ENCODE results near the gene TUBGCP6. TPM values are rescaled to one million over a fixed set of nuclear protein-coding genes. Genes with fewer than 3 reads are reported as not detected.

The TUBGCP6 gene
- total and polyA plus RNA-seq, 2 experiments from 2014 or later = 26.2 to 31.5 TPM

DNA sequence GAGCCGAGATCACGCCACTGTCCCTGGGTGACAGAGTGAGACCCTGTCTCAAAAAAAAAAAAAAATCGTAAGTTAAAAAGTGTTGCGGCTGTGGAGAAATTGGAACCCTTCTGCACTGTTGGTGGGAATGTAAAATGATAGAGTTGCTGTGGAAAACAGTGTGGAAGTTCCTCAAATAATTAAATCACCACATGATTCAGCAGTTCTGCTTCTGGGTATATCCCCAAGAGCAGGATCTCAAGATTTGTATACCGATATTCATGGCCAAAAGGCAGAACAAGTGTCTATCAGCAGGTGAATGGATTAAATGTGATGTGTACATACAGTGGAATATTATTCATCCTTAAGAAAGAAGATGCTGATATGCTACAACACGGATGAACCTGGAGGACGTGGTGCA is 40.3 kb downstream of the TUBGCP6 start:
- no peak for DNase-seq (ENCODE audit: low spot score)
- H3K27me3 ChIP-seq = no peaks in the 10 kb centered on the region
- H3K4me2 ChIP-seq = no peak overlapping the region
- no peaks in the 10 kb centered on the region for H3K9me2 ChIP-seq (replicated peaks; ENCODE audit: insufficient read depth)
- H2AFZ ChIP-seq = no peak overlapping the region
- H3K9me3 ChIP-seq (ENCODE audit: low read depth) = no peaks in the 10 kb centered on the region
- no peaks in the 10 kb centered on the region for H3K36me3 ChIP-seq (replicated peaks; ENCODE audit: insufficient read depth, low read depth)
- no peak for TF ChIP-seq EZH2 (IDR thresholded peaks at IDR 0.05; ENCODE audit: borderline replicate concordance)
- no peak for TF ChIP-seq EZH2phosphoT487 (IDR thresholded peaks at IDR 0.05; ENCODE audit: low read depth, severe bottlenecking, unreplicated experiment)
- TF ChIP-seq, protein P1, sequence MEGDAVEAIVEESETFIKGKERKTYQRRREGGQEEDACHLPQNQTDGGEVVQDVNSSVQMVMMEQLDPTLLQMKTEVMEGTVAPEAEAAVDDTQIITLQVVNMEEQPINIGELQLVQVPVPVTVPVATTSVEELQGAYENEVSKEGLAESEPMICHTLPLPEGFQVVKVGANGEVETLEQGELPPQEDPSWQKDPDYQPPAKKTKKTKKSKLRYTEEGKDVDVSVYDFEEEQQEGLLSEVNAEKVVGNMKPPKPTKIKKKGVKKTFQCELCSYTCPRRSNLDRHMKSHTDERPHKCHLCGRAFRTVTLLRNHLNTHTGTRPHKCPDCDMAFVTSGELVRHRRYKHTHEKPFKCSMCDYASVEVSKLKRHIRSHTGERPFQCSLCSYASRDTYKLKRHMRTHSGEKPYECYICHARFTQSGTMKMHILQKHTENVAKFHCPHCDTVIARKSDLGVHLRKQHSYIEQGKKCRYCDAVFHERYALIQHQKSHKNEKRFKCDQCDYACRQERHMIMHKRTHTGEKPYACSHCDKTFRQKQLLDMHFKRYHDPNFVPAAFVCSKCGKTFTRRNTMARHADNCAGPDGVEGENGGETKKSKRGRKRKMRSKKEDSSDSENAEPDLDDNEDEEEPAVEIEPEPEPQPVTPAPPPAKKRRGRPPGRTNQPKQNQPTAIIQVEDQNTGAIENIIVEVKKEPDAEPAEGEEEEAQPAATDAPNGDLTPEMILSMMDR (IDR thresholded peaks at IDR 0.05; ENCODE audit: poor library complexity) = no peak
- H3K27ac ChIP-seq = no peak overlapping the region
- peaks cover 17% of the 10 kb centered on the region for H3K4me1 ChIP-seq (ENCODE audit: insufficient read depth)
- WGBS (ENCODE audit: low lambda C conversion rate, missing lambda C conversion rate) = 96% methylated on average over 7 of the region's 7 CpGs
- H3K79me2 ChIP-seq = peaks cover 54% of the 10 kb centered on the region
- H4K20me1 ChIP-seq (ENCODE audit: insufficient read depth, poor library complexity, severe bottlenecking) = peaks cover 36% of the 10 kb centered on the region
- H3K4me3 ChIP-seq = no peak overlapping the region

GRCh38 chr22:50203288-50203687 is 41.5 kb downstream of the TUBGCP6 start:
- Histone ChIP-seq H3K27ac (no peak overlapping the region), H3K4me2 (no peak overlapping the region), H3K27me3 (no peaks in the 10 kb centered on the region), H4K20me1 (ENCODE audit: insufficient read depth, poor library complexity, severe bottlenecking) (peaks cover 31% of the 10 kb centered on the region), H3K79me2 (peaks cover 51% of the 10 kb centered on the region), H3K9me2 (replicated peaks; ENCODE audit: insufficient read depth) (no peaks in the 10 kb centered on the region), H2AFZ (no peak overlapping the region), H3K4me3 (no peak overlapping the region), H3K36me3 (replicated peaks; ENCODE audit: insufficient read depth, low read depth) (no peaks in the 10 kb centered on the region), H3K4me1 (ENCODE audit: insufficient read depth) (peaks cover 17% of the 10 kb centered on the region), H3K9me3 (ENCODE audit: low read depth) (no peaks in the 10 kb centered on the region)
- no peak for DNase-seq (ENCODE audit: low spot score)
- TF ChIP-seq, protein P1 (IDR thresholded peaks at IDR 0.05; ENCODE audit: poor library complexity) = no peak
- TF ChIP-seq EZH2 (IDR thresholded peaks at IDR 0.05; ENCODE audit: borderline replicate concordance) = no peak
- no peak for TF ChIP-seq EZH2phosphoT487 (IDR thresholded peaks at IDR 0.05; ENCODE audit: low read depth, severe bottlenecking, unreplicated experiment)
- WGBS (ENCODE audit: low lambda C conversion rate, missing lambda C conversion rate) = 100% methylated on average over 1 of the region's 1 CpG

DNA sequence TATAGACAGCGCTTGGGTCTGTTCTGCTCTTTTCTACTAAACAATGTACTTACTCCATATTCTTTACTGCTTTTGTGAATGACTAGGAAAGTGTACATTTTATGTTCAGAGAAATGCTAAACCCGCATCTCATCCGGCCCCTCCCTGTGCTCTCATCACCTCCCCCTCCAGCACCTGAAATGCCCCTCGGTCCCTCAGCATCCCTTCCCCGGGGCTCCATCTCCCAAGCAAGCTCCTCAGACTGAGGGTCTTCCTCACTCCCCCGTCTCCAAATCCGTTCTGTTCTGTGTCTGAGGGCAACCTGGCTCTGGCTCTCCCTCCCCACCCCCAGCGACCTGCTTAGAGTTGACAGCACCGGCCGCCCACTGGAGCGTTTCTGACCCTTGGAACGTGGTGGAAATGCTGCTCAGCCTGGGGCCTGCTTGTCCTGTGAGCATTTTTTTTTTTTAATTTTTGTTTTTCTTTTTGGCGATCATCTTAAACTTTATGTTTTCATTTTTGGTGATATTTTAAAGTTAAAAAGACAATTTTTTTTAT is 42.6 kb downstream of the TUBGCP6 start:
- Histone ChIP-seq H3K9me3 (ENCODE audit: low read depth) (no peaks in the 10 kb centered on the region), H3K4me1 (ENCODE audit: insufficient read depth) (peaks cover 17% of the 10 kb centered on the region), H2AFZ (no peak overlapping the region), H3K27me3 (no peaks in the 10 kb centered on the region), H3K36me3 (replicated peaks; ENCODE audit: insufficient read depth, low read depth) (no peaks in the 10 kb centered on the region), H3K9me2 (replicated peaks; ENCODE audit: insufficient read depth) (no peaks in the 10 kb centered on the region), H3K4me3 (peak overlapping the region; percentile 93), H4K20me1 (ENCODE audit: insufficient read depth, poor library complexity, severe bottlenecking) (peaks cover 31% of the 10 kb centered on the region), H3K27ac (peak overlapping the region; percentile 73), H3K4me2 (peak overlapping the region; percentile 99), H3K79me2 (peaks cover 48% of the 10 kb centered on the region)
- DNase-seq (ENCODE audit: low spot score) = peak; percentile 56
- 70% methylated on average over 13 of the region's 13 CpGs for WGBS (ENCODE audit: low lambda C conversion rate, missing lambda C conversion rate)
- no peak for TF ChIP-seq EZH2 (IDR thresholded peaks at IDR 0.05; ENCODE audit: borderline replicate concordance)
- TF ChIP-seq, protein P1 (IDR thresholded peaks at IDR 0.05; ENCODE audit: poor library complexity) = no peak
- TF ChIP-seq EZH2phosphoT487 (IDR thresholded peaks at IDR 0.05; ENCODE audit: low read depth, severe bottlenecking, unreplicated experiment) = no peak

Data from hepatocyte (in vitro differentiated cells).